Astrocyte (in vitro differentiated cells and primary cell): ENCODE measurements around the gene MCF2L2.

ENCODE experiments used
- EZH2 ChIP-seq: IDR thresholded peaks from 2 replicates; pipeline ENCODE4 v1.6.1; 2012; ENCODE audit warnings: mild to moderate bottlenecking, low read length, inconsistent platforms; ENCODE audit not compliant: insufficient read depth
- TF ChIP-seq, protein P1 (sequence below): IDR thresholded peaks from 2 replicates; pipeline ENCODE4 v1.5.1; 2011; ENCODE audit warnings: low read depth, mild to moderate bottlenecking, inconsistent platforms, low read length, moderate library complexity; ENCODE audit not compliant: insufficient read depth

DNA sequence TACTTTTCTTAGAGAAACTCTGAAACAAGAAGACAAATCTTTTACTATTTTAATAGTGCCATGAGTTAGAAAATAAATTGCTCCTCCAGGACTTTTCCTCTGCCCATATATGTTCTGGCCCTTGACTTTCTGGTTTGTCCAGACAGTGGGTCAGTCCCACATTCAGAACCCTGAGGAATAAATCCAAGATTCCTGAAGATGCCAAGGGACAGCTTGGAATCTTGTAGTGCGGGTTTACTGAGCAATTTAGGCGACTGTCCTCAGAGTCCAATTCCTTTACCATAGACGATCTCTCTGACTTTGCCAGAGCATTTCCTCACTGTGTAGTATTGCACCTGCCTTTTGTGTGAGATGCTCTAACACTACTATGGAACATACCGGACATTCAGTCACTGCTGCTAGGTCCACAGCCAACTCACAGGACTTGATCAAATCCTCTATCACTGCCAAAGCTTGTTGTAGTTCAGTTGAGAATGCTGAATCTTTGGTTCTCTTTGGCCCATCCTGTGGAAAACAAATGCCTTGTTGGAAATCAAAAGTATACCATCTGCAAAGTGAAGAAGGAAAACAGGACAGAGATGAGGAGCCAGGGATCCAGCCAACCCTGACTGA is 212.7 kb downstream of the MCF2L2 start:
- no peak for TF ChIP-seq EZH2
- TF ChIP-seq, protein P1, sequence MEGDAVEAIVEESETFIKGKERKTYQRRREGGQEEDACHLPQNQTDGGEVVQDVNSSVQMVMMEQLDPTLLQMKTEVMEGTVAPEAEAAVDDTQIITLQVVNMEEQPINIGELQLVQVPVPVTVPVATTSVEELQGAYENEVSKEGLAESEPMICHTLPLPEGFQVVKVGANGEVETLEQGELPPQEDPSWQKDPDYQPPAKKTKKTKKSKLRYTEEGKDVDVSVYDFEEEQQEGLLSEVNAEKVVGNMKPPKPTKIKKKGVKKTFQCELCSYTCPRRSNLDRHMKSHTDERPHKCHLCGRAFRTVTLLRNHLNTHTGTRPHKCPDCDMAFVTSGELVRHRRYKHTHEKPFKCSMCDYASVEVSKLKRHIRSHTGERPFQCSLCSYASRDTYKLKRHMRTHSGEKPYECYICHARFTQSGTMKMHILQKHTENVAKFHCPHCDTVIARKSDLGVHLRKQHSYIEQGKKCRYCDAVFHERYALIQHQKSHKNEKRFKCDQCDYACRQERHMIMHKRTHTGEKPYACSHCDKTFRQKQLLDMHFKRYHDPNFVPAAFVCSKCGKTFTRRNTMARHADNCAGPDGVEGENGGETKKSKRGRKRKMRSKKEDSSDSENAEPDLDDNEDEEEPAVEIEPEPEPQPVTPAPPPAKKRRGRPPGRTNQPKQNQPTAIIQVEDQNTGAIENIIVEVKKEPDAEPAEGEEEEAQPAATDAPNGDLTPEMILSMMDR: no peak
